ENCODE results near the gene NFIX. TPM values are rescaled to one million over a fixed set of nuclear protein-coding genes. Genes with fewer than 3 reads are reported as not detected.

The NFIX gene
- total and polyA plus RNA-seq, 9 of the 15 experiments (the other 6 are each of a cell fraction or from before 2014, with no cell fraction given), result 0.28 to 26.8 (median 5.4) TPM

DNA sequence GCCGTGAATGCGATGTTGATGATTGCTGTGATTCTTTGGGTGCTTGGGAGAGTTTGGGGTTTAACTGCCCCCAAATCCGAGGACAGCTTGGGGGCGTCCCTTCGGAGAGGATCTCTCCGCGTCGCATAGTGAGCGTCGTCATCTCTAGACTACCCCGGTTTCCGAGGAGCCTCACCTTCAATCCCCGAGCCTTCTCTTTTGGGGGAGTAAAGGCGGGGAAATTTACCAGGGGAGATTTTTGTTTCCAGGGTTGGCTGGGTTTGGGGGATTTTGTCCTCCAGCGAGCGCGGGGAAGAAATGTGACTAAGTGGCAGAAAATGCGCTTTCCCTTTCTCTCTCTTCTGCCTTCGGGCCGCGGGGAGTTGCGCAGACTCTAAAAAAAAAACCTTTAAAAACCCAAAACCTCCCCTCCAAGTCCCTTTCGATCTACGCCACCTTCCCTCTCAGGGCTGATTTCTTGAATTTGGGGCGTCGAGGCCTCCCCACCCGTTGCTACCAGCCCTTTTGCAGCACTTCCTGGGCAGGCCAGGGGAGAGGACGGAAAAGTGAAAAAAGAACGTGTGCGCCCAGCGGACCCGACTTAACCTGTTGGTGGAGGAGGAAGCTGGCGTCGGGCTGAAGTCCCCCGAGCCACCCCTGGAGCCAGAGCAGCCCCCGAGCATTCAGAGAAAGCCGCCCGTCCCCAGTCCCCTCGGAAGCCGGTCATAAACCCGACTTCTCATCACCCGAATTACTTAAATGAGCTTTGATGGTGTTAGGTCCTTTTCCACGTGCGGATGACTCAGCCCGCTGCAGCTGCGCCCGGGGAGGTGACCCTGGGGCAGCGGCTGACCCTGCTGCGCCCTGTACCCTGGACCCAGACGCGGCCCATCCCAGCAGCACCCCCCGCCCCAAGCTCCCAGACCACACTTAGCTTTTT lies 17.7 kb downstream of the NFIX start (continued):
- TF ChIP-seq HBP1 (CRISPR knock-in tag; IDR thresholded peaks at IDR 0.05), result no peak
- TF ChIP-seq ZNF121 (CRISPR knock-in tag; conservative IDR thresholded peaks at IDR 0.05), result no peak
- TF ChIP-seq SREBF2 (CRISPR knock-in tag; IDR thresholded peaks at IDR 0.05), result no peak
- TF ChIP-seq MCM3 (IDR thresholded peaks at IDR 0.05), result no peak
- no peak for TF ChIP-seq NCOA4 (IDR thresholded peaks at IDR 0.05; ENCODE audit: partially characterized antibody)
- TF ChIP-seq PTBP1 (IDR thresholded peaks at IDR 0.05; ENCODE audit: low read depth, low read length), result no peak
- no peak for TF ChIP-seq BRD4 (IDR thresholded peaks at IDR 0.05)
- TF ChIP-seq BRF2 (IDR thresholded peaks at IDR 0.05; ENCODE audit: borderline replicate concordance, insufficient read depth, insufficient read length), result no peak
- TF ChIP-seq ZFX (CRISPR knock-in tag; IDR thresholded peaks at IDR 0.05), result peak; percentile 32; the same call in 1 of the 2 replicates
- TF ChIP-seq MEF2D (tag; conservative IDR thresholded peaks at IDR 0.05; ENCODE audit: low read depth), result no peak
- no peak for TF ChIP-seq TAF9B (IDR thresholded peaks at IDR 0.05; ENCODE audit: partially characterized antibody)
- no peak for TF ChIP-seq ZNF707 (CRISPR knock-in tag; conservative IDR thresholded peaks at IDR 0.05)
- TF ChIP-seq ARID2 (IDR thresholded peaks at IDR 0.05), result no peak
- no peak for TF ChIP-seq HMG20B (CRISPR knock-in tag; IDR thresholded peaks at IDR 0.05)
- TF ChIP-seq, protein P1, sequence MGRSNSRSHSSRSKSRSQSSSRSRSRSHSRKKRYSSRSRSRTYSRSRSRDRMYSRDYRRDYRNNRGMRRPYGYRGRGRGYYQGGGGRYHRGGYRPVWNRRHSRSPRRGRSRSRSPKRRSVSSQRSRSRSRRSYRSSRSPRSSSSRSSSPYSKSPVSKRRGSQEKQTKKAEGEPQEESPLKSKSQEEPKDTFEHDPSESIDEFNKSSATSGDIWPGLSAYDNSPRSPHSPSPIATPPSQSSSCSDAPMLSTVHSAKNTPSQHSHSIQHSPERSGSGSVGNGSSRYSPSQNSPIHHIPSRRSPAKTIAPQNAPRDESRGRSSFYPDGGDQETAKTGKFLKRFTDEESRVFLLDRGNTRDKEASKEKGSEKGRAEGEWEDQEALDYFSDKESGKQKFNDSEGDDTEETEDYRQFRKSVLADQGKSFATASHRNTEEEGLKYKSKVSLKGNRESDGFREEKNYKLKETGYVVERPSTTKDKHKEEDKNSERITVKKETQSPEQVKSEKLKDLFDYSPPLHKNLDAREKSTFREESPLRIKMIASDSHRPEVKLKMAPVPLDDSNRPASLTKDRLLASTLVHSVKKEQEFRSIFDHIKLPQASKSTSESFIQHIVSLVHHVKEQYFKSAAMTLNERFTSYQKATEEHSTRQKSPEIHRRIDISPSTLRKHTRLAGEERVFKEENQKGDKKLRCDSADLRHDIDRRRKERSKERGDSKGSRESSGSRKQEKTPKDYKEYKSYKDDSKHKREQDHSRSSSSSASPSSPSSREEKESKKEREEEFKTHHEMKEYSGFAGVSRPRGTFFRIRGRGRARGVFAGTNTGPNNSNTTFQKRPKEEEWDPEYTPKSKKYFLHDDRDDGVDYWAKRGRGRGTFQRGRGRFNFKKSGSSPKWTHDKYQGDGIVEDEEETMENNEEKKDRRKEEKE (IDR thresholded peaks at IDR 0.05; ENCODE audit: borderline replicate concordance in 1 of 2, control insufficient read depth in 1 of 2, low read depth in 2 of 2, low read length in 1 of 2), result no peak
- no peak for TF ChIP-seq HIVEP1 (CRISPR knock-in tag; IDR thresholded peaks at IDR 0.05)
- no peak for TF ChIP-seq STAT5B (CRISPR knock-in tag; IDR thresholded peaks at IDR 0.05)
- TF ChIP-seq GTF2A2 (tag; IDR thresholded peaks at IDR 0.05), result no peak
- TF ChIP-seq ZNF57 (CRISPR knock-in tag; IDR thresholded peaks at IDR 0.05), result no peak
- no peak for TF ChIP-seq ILK (tag; IDR thresholded peaks at IDR 0.05; ENCODE audit: borderline replicate concordance, low read depth)
- no peak for TF ChIP-seq RBM17 (IDR thresholded peaks at IDR 0.05; ENCODE audit: borderline replicate concordance, low read depth, low read length)
- TF ChIP-seq SLC30A9 (CRISPR knock-in tag; IDR thresholded peaks at IDR 0.05), result no peak
- TF ChIP-seq ZNF584 (CRISPR knock-in tag; IDR thresholded peaks at IDR 0.05; ENCODE audit: low read depth), result no peak
- TF ChIP-seq SMARCC2 (IDR thresholded peaks at IDR 0.05; ENCODE audit: low read depth), result no peak
